SK-N-SH treated with all-trans-retinoic acid at 6 μM for 48 hours (cell line): ENCODE measurements around the gene ABCA1.
"Not testable (repeated sequence)": the region's sequence is repeated elsewhere in the genome, so short reads cannot be mapped to it uniquely, and the experiment has no call there.

Experiments used
- ATAC-seq: fragments of 200-7000 bp; cut with Tn5 transposase; 3 replicates; pipeline ENCODE4 v1.9.1; 2020; ENCODE audit warnings: mild to moderate bottlenecking, moderate library complexity
- BACH2 ChIP-seq: fragments of 250-450 bp; sonication (Bioruptor Pico); IDR thresholded peaks from 2 replicates; pipeline ENCODE4 v1.9.0; 2021; ENCODE audit warnings: mild to moderate bottlenecking, borderline replicate concordance
- CREB5 ChIP-seq: fragments of 250-450 bp; sonication (Bioruptor Pico); IDR thresholded peaks from 2 replicates; pipeline ENCODE4 v1.5.1; 2020; ENCODE audit warnings: low read depth, mild to moderate bottlenecking, moderate library complexity
- CSDC2 ChIP-seq: fragments of 250-450 bp; sonication (Bioruptor Pico); IDR thresholded peaks from 2 replicates; pipeline ENCODE4 v1.5.0; 2020; ENCODE audit warnings: mild to moderate bottlenecking, moderate library complexity
- ESRRG ChIP-seq: fragments of 250-450 bp; sonication (Bioruptor Pico); IDR thresholded peaks from 2 replicates; pipeline ENCODE4 v1.6.1; 2021; ENCODE audit warnings: mild to moderate bottlenecking
- GLIS3 ChIP-seq: fragments of 250-450 bp; sonication (Bioruptor Pico); IDR thresholded peaks from 2 replicates; pipeline ENCODE4 v1.5.0; 2020; ENCODE audit warnings: mild to moderate bottlenecking, moderate library complexity
- ISL1 ChIP-seq: fragments of 250-450 bp; sonication (Bioruptor Pico); IDR thresholded peaks from 2 replicates; pipeline ENCODE4 v2.1.2; 2022; ENCODE audit warnings: mild to moderate bottlenecking, moderate library complexity
- OSR1 ChIP-seq: fragments of 250-450 bp; sonication (Bioruptor Pico); IDR thresholded peaks from 2 replicates; pipeline ENCODE4 v1.8.0; 2022; ENCODE audit warnings: moderate library complexity, mild to moderate bottlenecking, inconsistent platforms
- PATZ1 ChIP-seq: fragments of 250-450 bp; sonication (Bioruptor Pico); IDR thresholded peaks from 2 replicates; pipeline ENCODE4 v1.8.0; 2020; ENCODE audit warnings: mild to moderate bottlenecking, moderate library complexity, borderline replicate concordance
- POU6F1 ChIP-seq: fragments of 250-450 bp; sonication (Bioruptor Pico); IDR thresholded peaks from 2 replicates; pipeline ENCODE4 v1.8.0; 2021; ENCODE audit warnings: low read depth, mild to moderate bottlenecking, moderate library complexity, borderline replicate concordance
- RARB ChIP-seq: fragments of 250-450 bp; sonication (Bioruptor Pico); IDR thresholded peaks from 2 replicates; pipeline ENCODE4 v1.8.0; 2021; ENCODE audit warnings: mild to moderate bottlenecking, moderate library complexity
- SNAI2 ChIP-seq: fragments of 250-450 bp; sonication (Bioruptor Pico); IDR thresholded peaks from 2 replicates; pipeline ENCODE4 v1.5.0; 2020; ENCODE audit warnings: mild to moderate bottlenecking, moderate library complexity
- TOX ChIP-seq: fragments of 250-450 bp; sonication (Bioruptor Pico); IDR thresholded peaks from 2 replicates; pipeline ENCODE4 v1.8.0; 2021; ENCODE audit warnings: mild to moderate bottlenecking, moderate library complexity, borderline replicate concordance
- TSHZ2 ChIP-seq: fragments of 250-450 bp; sonication (Bioruptor Pico); IDR thresholded peaks from 2 replicates; pipeline ENCODE4 v1.5.0; 2020; ENCODE audit warnings: mild to moderate bottlenecking, moderate library complexity
- ZC3H10 ChIP-seq: fragments of 250-450 bp; sonication (Bioruptor Pico); IDR thresholded peaks from 2 replicates; pipeline ENCODE4 v1.5.1; 2021; ENCODE audit warnings: mild to moderate bottlenecking, moderate library complexity
- ZFP3 ChIP-seq: fragments of 250-450 bp; sonication (Bioruptor Pico); IDR thresholded peaks from 2 replicates; pipeline ENCODE4 v1.5.0; 2020; ENCODE audit warnings: mild to moderate bottlenecking, moderate library complexity
- ZFP30 ChIP-seq: fragments of 450-650 bp; formaldehyde crosslinking; IDR thresholded peaks from 2 replicates; pipeline ENCODE4 v1.5.0; 2022; ENCODE audit warnings: mild to moderate bottlenecking, moderate library complexity
- ZNF565 ChIP-seq: fragments of 450-650 bp; formaldehyde crosslinking; conservative IDR thresholded peaks from 2 replicates; pipeline ENCODE4 v1.5.0; 2020; ENCODE audit warnings: low read depth, mild to moderate bottlenecking, moderate library complexity
- ZNF70 ChIP-seq: fragments of 450-650 bp; formaldehyde crosslinking; IDR thresholded peaks from 2 replicates; pipeline ENCODE4 v1.5.0; 2020; ENCODE audit warnings: mild to moderate bottlenecking, moderate library complexity
- ZNF8 ChIP-seq: fragments of 450-650 bp; formaldehyde crosslinking; IDR thresholded peaks from 2 replicates; pipeline ENCODE4 v1.5.0; 2020; ENCODE audit warnings: mild to moderate bottlenecking, moderate library complexity

The ABCA1 gene

GRCh38 chr9:104941597-104941996 is 13.6 kb upstream of the ABCA1 start:
- no peak for ATAC-seq
- TF ChIP-seq GLIS3 (CRISPR knock-in tag), result no peak
- TF ChIP-seq POU6F1 (CRISPR knock-in tag), result no peak
- TF ChIP-seq ZFP30 (CRISPR knock-in tag), result no peak
- TF ChIP-seq ESRRG (CRISPR knock-in tag), result no peak
- no peak for TF ChIP-seq OSR1 (CRISPR knock-in tag)
- no peak for TF ChIP-seq ZFP3
- no peak for TF ChIP-seq RARB (CRISPR knock-in tag)
- no peak for TF ChIP-seq PATZ1
- TF ChIP-seq ZNF8 (CRISPR knock-in tag), result no peak
- no peak for TF ChIP-seq CSDC2 (CRISPR knock-in tag)
- no peak for TF ChIP-seq CREB5 (CRISPR knock-in tag)
- TF ChIP-seq TOX, result no peak

- ATAC-seq, result peak; percentile 61; the same call in 2 of the 3 replicates
Observed at GRCh38 chr9:104936291-104936690, 8.3 kb upstream of the ABCA1 start.

GRCh38 chr9:104935501-104935810 is 7.5 kb upstream of the ABCA1 start:
- ATAC-seq, result peak; percentile 36; the same call in 2 of the 3 replicates

More at GRCh38 chr9:104936291-104936690, 8.3 kb upstream of the ABCA1 start:
- TF ChIP-seq TOX (no peak), RARB (CRISPR knock-in tag) (no peak), OSR1 (CRISPR knock-in tag) (no peak), ZNF8 (CRISPR knock-in tag) (no peak), ZNF70 (no peak), ISL1 (CRISPR knock-in tag) (no peak)

- peak; percentile 68 for ATAC-seq
- TF ChIP-seq ZC3H10 (CRISPR knock-in tag) (no peak), ZFP30 (CRISPR knock-in tag) (no peak), TSHZ2 (CRISPR knock-in tag) (no peak), SNAI2 (no peak), ISL1 (CRISPR knock-in tag) (peak; percentile 67), ZNF565 (no peak), ESRRG (CRISPR knock-in tag) (0 out of 2 replicates have a peak, but pooled peaks have one; percentile 19), CREB5 (CRISPR knock-in tag) (0 out of 2 replicates have a peak, but pooled peaks have one; percentile 67), BACH2 (CRISPR knock-in tag) (no peak)
Observed at GRCh38 chr9:104934691-104935500, 6.9 kb upstream of the ABCA1 start.

GRCh38 chr9:104933091-104933490 is 5.1 kb upstream of the ABCA1 start:
- not testable (repeated sequence) for ATAC-seq
